HCT116 (cell line): ENCODE data around the gene KCNC1. TPM values are rescaled to one million over a fixed set of nuclear protein-coding genes. Genes with fewer than 3 reads are reported as not detected.

Source experiments
- ATAC-seq: fragments of 200-7000 bp; cut with Tn5 transposase; 2 replicates; pipeline ENCODE4 v1.9.1; 2020; ENCODE audit warnings: mild to moderate bottlenecking, moderate library complexity
- BruUV-seq: library from RNA; stranded (reverse); fragments of 400-500 nt; replicated peaks from 2 replicates; lab custom pipeline; 2021; lab: Mats Ljungman, UMichigan
- CTCF ChIA-PET: fragments of 300-600 bp; sonication (Branson Sonifier 250); formaldehyde crosslinking; loops from one replicate; lab custom pipeline; 2021; ENCODE audit warnings: antibody characterized with exemption; lab: Charles Lee
- POLR2A ChIA-PET: fragments of 300-600, 350-600 bp; sonication (Branson Sonifier 250); formaldehyde crosslinking; loops from one replicate; lab custom pipeline; 2021; ENCODE audit warnings: antibody characterized with exemption; lab: Charles Lee
- RAD21 ChIA-PET, 2 experiments: fragments of 300-600 bp; sonication (Branson Sonifier 250); formaldehyde crosslinking; loops; one replicate each; lab custom pipeline; 2023; ENCODE audit warnings: low total read pairs in 2 of 2; ENCODE audit not compliant: uncharacterized antibody in 2 of 2, unreplicated experiment in 2 of 2, low non-redundant PET in 1 of 2; lab: Charles Lee
- DNase-seq: peaks from one replicate; pipeline ENCODE4 v3.0.0-alpha.2; 2010; ENCODE audit warnings: low read depth, low spot score
- H2AFZ ChIP-seq: fragments of 200-600 bp; shearing (Covaris generic), sonication (generic); 2 replicates; pipeline ENCODE4 v1.6.1; 2017; ENCODE audit warnings: low read depth, mixed run types, mixed read lengths, antibody characterized with exemption, low read length; ENCODE audit not compliant: poor library complexity, severe bottlenecking
- H3K27ac ChIP-seq: 2 replicates; pipeline ENCODE4 v1.5.1; 2012; ENCODE audit warnings: low read depth, low read length
- H3K27me3 ChIP-seq: fragments of 200-600 bp; sonication (generic); 2 replicates; pipeline ENCODE4 v1.6.1; 2016; ENCODE audit warnings: mixed run types, low read length, mixed read lengths; ENCODE audit not compliant: insufficient read depth
- H3K36me3 ChIP-seq, 2 experiments: fragments of 200-500 bp in 1 of 2; fragments of 200-600 bp in 1 of 2; sonication (Bioruptor generic) in 1 of 2; sonication (generic) in 1 of 2; 2 replicates each; pipeline versions ENCODE4 v1.5.1 to v1.6.1; 2014 to 2016; ENCODE audit warnings: low read length in 2 of 2, inconsistent platforms in 1 of 2, mixed read lengths in 1 of 2, mixed run types in 1 of 2; ENCODE audit not compliant: insufficient read depth in 2 of 2, control insufficient read depth in 1 of 2
- H3K4me1 ChIP-seq, 2 experiments: fragments of 200-600 bp in 1 of 2; sonication (generic) in 1 of 2; 2 replicates each; pipeline versions ENCODE4 v1.5.1 to v1.6.1; 2012 to 2017; ENCODE audit warnings: low read length in 2 of 2, inconsistent platforms in 1 of 2, mild to moderate bottlenecking in 1 of 2, mixed read lengths in 1 of 2, mixed run types in 1 of 2, moderate library complexity in 1 of 2; ENCODE audit not compliant: insufficient read depth in 2 of 2, control insufficient read depth in 1 of 2
- H3K4me2 ChIP-seq: fragments of 200-600 bp; sonication (generic); 2 replicates; pipeline ENCODE4 v1.6.1; 2017; ENCODE audit warnings: mixed run types, low read length, mixed read lengths
- H3K4me3 ChIP-seq, 2 experiments: fragments of 200-600 bp in 1 of 2; sonication (generic) in 1 of 2; replicated peaks in 1 of 2; 2 replicates each; pipeline ENCODE4 v1.5.1; 2011 to 2016; ENCODE audit warnings: low read length in 2 of 2, control low read depth in 1 of 2, low read depth in 1 of 2, mild to moderate bottlenecking in 1 of 2, mixed read lengths in 1 of 2, mixed run types in 1 of 2
- H3K79me2 ChIP-seq: fragments of 200-600 bp; sonication (generic); 2 replicates; pipeline ENCODE4 v1.6.1; 2017; ENCODE audit warnings: mild to moderate bottlenecking, mixed run types, low read length, moderate library complexity, mixed read lengths; ENCODE audit not compliant: insufficient read depth
- H3K9ac ChIP-seq: fragments of 200-600 bp; sonication (generic); 2 replicates; pipeline ENCODE4 v1.6.1; 2016; ENCODE audit warnings: low read length, mixed read lengths
- H3K9me2 ChIP-seq: fragments of 200-600 bp; sonication (generic), shearing (Covaris generic); 2 replicates; pipeline ENCODE4 v1.6.1; 2017; ENCODE audit warnings: mixed run types, mild to moderate bottlenecking, moderate library complexity; ENCODE audit not compliant: insufficient read depth
- H3K9me3 ChIP-seq, 2 experiments: fragments of 200-500 bp in 1 of 2; fragments of 200-600 bp in 1 of 2; sonication (Bioruptor generic) in 1 of 2; sonication (generic) in 1 of 2; 2 replicates each; pipeline ENCODE4 v1.6.1; 2014 to 2017; ENCODE audit warnings: low read length in 2 of 2, mixed read lengths in 2 of 2, inconsistent platforms in 1 of 2, low read depth in 1 of 2, mild to moderate bottlenecking in 1 of 2, mixed run types in 1 of 2, moderate library complexity in 1 of 2; ENCODE audit not compliant: control insufficient read depth in 1 of 2, insufficient read depth in 1 of 2
- H4K20me1 ChIP-seq: fragments of 200-600 bp; sonication (generic), shearing (Covaris generic); 2 replicates; pipeline ENCODE4 v1.6.1; 2017; ENCODE audit warnings: mixed run types, mild to moderate bottlenecking, moderate library complexity; ENCODE audit not compliant: insufficient read depth
- ATF3 ChIP-seq: IDR thresholded peaks from 2 replicates; pipeline ENCODE4 v1.6.1; 2012
- CEBPB ChIP-seq: IDR thresholded peaks from 2 replicates; pipeline ENCODE4 v1.6.1; 2012; ENCODE audit warnings: low read depth
- CTCF ChIP-seq, 3 experiments: fragments of 200-600 bp in 1 of 3; sonication (generic) in 1 of 3; IDR thresholded peaks in 2 of 3; conservative IDR thresholded peaks in 1 of 3; 2 replicates each; pipeline ENCODE4 v1.5.1; 2012 to 2017; ENCODE audit warnings: low read depth in 2 of 3, low read length in 2 of 3, antibody characterized with exemption in 1 of 3, borderline replicate concordance in 1 of 3, control low read depth in 1 of 3, mild to moderate bottlenecking in 1 of 3, mixed read lengths in 1 of 3, mixed run types in 1 of 3, moderate library complexity in 1 of 3; ENCODE audit not compliant: insufficient read depth in 1 of 3
- JUND ChIP-seq: IDR thresholded peaks from 2 replicates; pipeline ENCODE4 v1.6.1; 2012
- MAX ChIP-seq: IDR thresholded peaks from 2 replicates; pipeline ENCODE4 v1.6.1; 2012
- POLR2AphosphoS5 ChIP-seq: IDR thresholded peaks from 2 replicates; pipeline ENCODE4 v1.6.1; 2011; ENCODE audit warnings: mild to moderate bottlenecking, low read depth, low read length, moderate library complexity
- RAD21 ChIP-seq: IDR thresholded peaks from 2 replicates; pipeline ENCODE4 v1.6.1; 2012; ENCODE audit warnings: low read depth, mild to moderate bottlenecking
- REST ChIP-seq: IDR thresholded peaks from 2 replicates; pipeline ENCODE4 v1.6.1; 2012; ENCODE audit warnings: low read depth
- SIN3A ChIP-seq: IDR thresholded peaks from 2 replicates; pipeline ENCODE4 v1.6.1; 2012; ENCODE audit warnings: low read depth
- TCF7L2 ChIP-seq: IDR thresholded peaks from 2 replicates; pipeline ENCODE4 v1.7.0; 2011; ENCODE audit warnings: borderline replicate concordance, inconsistent platforms; ENCODE audit not compliant: insufficient read depth, insufficient read length; ENCODE audit errors: extremely low read depth
- YY1 ChIP-seq: IDR thresholded peaks from 2 replicates; pipeline ENCODE4 v1.6.1; 2011; ENCODE audit warnings: low read length, low read depth, moderate library complexity, mild to moderate bottlenecking; ENCODE audit not compliant: insufficient replicate concordance; ENCODE audit errors: extremely low read depth
- ZFX ChIP-seq: fragments of 450-650 bp; IDR thresholded peaks from 2 replicates; pipeline ENCODE4 v1.6.1; 2017
- intact Hi-C: fragments of 100-400 bp; cut with micrococcal nuclease; formaldehyde crosslinking; loops from 2 replicates; pipeline ENCODE4 v1.10.0; 2022
- total RNA-seq: library from RNA; stranded (reverse); gene quantifications from one replicate; pipeline ENCODE4 v1.2.1, GENCODE V29; 2021; ENCODE audit not compliant: unreplicated experiment

The KCNC1 gene
- total RNA-seq, 1 experiment from 2014 or later, result 0.12 TPM

- Histone ChIP-seq H3K4me1 (no peaks in the 10 kb centered on the region), H3K9ac (no peak overlapping the region), H3K9me3 (no peaks in the 10 kb centered on the region), H3K9me2 (no peaks in the 10 kb centered on the region), H3K36me3 (no peaks in the 10 kb centered on the region), H4K20me1 (no peaks in the 10 kb centered on the region), H2AFZ (no peak overlapping the region), H3K27ac (no peak overlapping the region), H3K79me2 (no peaks in the 10 kb centered on the region), H3K4me3 (no peak overlapping the region), H3K27me3 (peaks cover 22% of the 10 kb centered on the region; the same call in 1 of the 2 replicates), H3K4me2 (no peak overlapping the region)
- ChIA-PET POLR2A (no interaction called here), RAD21 (no interaction called here), CTCF (interaction anchor here (1.3 kb wide), 1 partner anchor 116 kb away, joined by 6 read pairs; no protein-coding TSS in a partner anchor)
- ATAC-seq (peak; percentile 63), DNase-seq (no peak)
- BruUV-seq, result no TSS peak
- no peak for TF ChIP-seq JUND
- TF ChIP-seq RAD21, result peak; percentile 46; the same call in 1 of the 2 replicates
- TF ChIP-seq CTCF (IDR thresholded peaks at IDR 0.05 in 2 of 3, conservative IDR thresholded peaks at IDR 0.05 in 1 of 3; ENCODE audit: borderline replicate concordance in 1 of 3, insufficient read depth in 1 of 3, low read depth in 2 of 3, low read length in 2 of 3), result peak; percentile 13 to 21 (median 19); a peak in 1 of 6 replicates
- intact Hi-C loops, result no loop called here
These were observed 20.2 kb upstream of the KCNC1 start for GRCh38 chr11:17714356-17714854.

GRCh38 chr11:17714870-17715269 is 19.7 kb upstream of the KCNC1 start:
- CTCF ChIA-PET, result interaction anchor here (1.3 kb wide), 1 partner anchor 116 kb away, joined by 6 read pairs; no protein-coding TSS in a partner anchor
- H3K27ac ChIP-seq, result no peak overlapping the region
- BruUV-seq, result no TSS peak
- H3K27me3 ChIP-seq, result peaks cover 22% of the 10 kb centered on the region; the same call in 1 of the 2 replicates
- no peak overlapping the region for H3K9ac ChIP-seq
- DNase-seq (no peak), ATAC-seq (no peak)
- H3K9me2 ChIP-seq, result no peaks in the 10 kb centered on the region
- intact Hi-C loops, result no loop called here
- H3K79me2 ChIP-seq, result no peaks in the 10 kb centered on the region
- H3K36me3 ChIP-seq, result no peaks in the 10 kb centered on the region
- RAD21 ChIA-PET, result no interaction called here
- no peaks in the 10 kb centered on the region for H3K9me3 ChIP-seq
- H3K4me3 ChIP-seq, result no peak overlapping the region
- POLR2A ChIA-PET, result no interaction called here
- H2AFZ ChIP-seq, result no peak overlapping the region
- no peaks in the 10 kb centered on the region for H3K4me1 ChIP-seq
- H4K20me1 ChIP-seq, result no peaks in the 10 kb centered on the region
- H3K4me2 ChIP-seq, result no peak overlapping the region
- TF ChIP-seq ZFX (no peak), REST (no peak), POLR2AphosphoS5 (no peak), TCF7L2 (no peak), SIN3A (no peak), ATF3 (no peak), CEBPB (no peak), MAX (no peak), YY1 (no peak)
